Stimulated activated naive B cell treated with anti-CD40 and anti-IgM and Interleukin-4, amounts not matched to agents 10 μg/mL and 1 μg/mL and 100 μg/mL, for 72 hours (primary cell): Measurements from ENCODE around the gene RITA1.

Experiments
- ATAC-seq, 2 donors: fragments of 150-1000 bp; cut with Tn5 transposase; replicated peaks; 2 replicates each; pipeline ENCODE4 v1.10.0; 2021; ENCODE audit warnings: moderate library complexity in 1 of 2
- DNase-seq: peaks from one replicate; pipeline ENCODE4 v3.0.0; 2021
- H3K27ac Mint-ChIP-seq: one replicate; pipeline ENCODE4 v1.8.0; 2022; ENCODE audit warnings: mild to moderate bottlenecking, mixed read lengths
- H3K27me3 Mint-ChIP-seq, 2 donors: one replicate each; pipeline ENCODE4 v1.8.0; 2022; ENCODE audit warnings: mixed read lengths in 2 of 2
- H3K36me3 Mint-ChIP-seq, 2 donors: one replicate each; pipeline ENCODE4 v1.8.0; 2022; ENCODE audit warnings: mixed read lengths in 2 of 2, mild to moderate bottlenecking in 1 of 2
- H3K4me1 Mint-ChIP-seq, 2 donors: one replicate each; pipeline ENCODE4 v1.8.0; 2022; ENCODE audit warnings: mixed read lengths in 2 of 2, mild to moderate bottlenecking in 1 of 2
- H3K4me3 Mint-ChIP-seq, 2 donors: one replicate each; pipeline ENCODE4 v1.8.0; 2022; ENCODE audit warnings: mild to moderate bottlenecking in 2 of 2, mixed read lengths in 2 of 2, moderate library complexity in 1 of 2
- H3K9me3 Mint-ChIP-seq, 2 donors: one replicate each; pipeline ENCODE4 v1.8.0; 2022; ENCODE audit warnings: mixed read lengths in 2 of 2, mild to moderate bottlenecking in 1 of 2

The RITA1 gene

DNA sequence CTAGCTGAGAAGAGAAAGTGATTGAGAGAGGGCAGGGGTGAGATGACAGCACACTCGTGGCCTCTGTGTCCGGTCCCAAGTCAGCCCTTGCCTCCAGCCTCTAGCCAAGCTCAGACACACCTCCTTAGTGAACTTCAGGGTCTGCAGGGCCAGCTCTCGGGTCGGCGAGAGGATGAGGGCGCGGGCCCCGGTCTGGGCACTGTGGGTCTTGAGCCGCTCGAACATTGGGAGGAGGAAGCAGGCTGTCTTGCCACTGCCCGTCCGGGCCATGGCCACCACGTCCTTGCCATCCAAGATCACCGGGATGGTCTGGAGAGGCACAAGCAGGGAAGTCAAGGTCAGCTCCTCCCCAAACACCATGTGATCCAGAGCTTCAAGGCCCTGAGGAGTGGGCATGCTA lies 6.5 kb upstream of the RITA1 start:
- Mint-ChIP-seq H3K9me3 (no peaks in the 10 kb centered on the region), H3K4me1 (peaks cover 13 to 23% of the 10 kb centered on the region in 2 donors), H3K36me3 (peaks cover 50 to 63% of the 10 kb centered on the region in 2 donors), H3K27me3 (no peaks in the 10 kb centered on the region), H3K27ac (no peak overlapping the region), H3K4me3 (no peak overlapping the region)
- ATAC-seq (no peak), DNase-seq (no peak)

DNA sequence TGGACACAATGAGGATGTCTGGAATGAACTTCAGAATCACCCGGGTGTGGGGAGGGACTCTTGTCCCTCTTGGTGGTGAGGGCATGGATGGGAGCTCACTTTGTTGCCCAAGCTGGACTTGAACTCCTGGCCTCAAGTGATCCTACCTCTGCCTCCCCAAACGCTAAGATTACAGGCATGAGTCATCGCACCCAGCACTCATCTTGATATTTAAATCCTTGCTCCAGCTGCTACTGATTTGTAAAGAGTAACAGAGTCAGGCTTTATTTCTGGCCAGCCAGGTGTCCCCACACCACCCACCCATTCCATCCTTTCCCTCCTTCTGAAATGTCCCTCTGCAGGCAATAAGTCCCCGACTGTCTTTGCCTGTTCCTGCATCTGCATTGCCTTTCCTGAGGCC lies 5.2 kb upstream of the RITA1 start:
- H3K27ac Mint-ChIP-seq, result peak overlapping the region; percentile 47
- no peak for DNase-seq
- H3K27me3 Mint-ChIP-seq, result no peaks in the 10 kb centered on the region
- H3K4me1 Mint-ChIP-seq, result peaks cover 10 to 13% of the 10 kb centered on the region in 2 donors
- no peak for ATAC-seq
- no peaks in the 10 kb centered on the region for H3K9me3 Mint-ChIP-seq
- H3K4me3 Mint-ChIP-seq, result no peak overlapping the region
- peaks cover 42 to 58% of the 10 kb centered on the region in 2 donors for H3K36me3 Mint-ChIP-seq

DNA sequence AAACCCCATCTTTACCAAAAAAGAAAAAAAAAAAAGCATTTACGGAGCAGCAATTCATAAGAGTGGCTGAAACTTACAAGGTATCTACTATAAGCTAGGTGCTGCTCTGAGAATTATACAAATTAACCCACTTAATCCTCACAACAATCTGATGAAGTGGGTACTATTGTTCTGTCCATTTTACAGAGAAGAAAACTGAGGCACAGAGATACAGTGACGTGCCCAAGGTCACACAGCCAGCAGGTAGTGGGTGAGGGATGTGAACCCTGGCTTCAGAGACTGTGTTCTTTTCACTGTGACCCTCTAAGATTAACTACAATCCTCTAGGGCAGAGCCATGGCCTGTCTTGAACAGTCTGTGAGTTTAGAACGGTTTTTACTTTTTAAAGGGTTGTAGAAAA lies 3.5 kb upstream of the RITA1 start:
- Mint-ChIP-seq H3K27me3 (no peaks in the 10 kb centered on the region), H3K36me3 (peaks cover 42 to 55% of the 10 kb centered on the region in 2 donors)

DNA sequence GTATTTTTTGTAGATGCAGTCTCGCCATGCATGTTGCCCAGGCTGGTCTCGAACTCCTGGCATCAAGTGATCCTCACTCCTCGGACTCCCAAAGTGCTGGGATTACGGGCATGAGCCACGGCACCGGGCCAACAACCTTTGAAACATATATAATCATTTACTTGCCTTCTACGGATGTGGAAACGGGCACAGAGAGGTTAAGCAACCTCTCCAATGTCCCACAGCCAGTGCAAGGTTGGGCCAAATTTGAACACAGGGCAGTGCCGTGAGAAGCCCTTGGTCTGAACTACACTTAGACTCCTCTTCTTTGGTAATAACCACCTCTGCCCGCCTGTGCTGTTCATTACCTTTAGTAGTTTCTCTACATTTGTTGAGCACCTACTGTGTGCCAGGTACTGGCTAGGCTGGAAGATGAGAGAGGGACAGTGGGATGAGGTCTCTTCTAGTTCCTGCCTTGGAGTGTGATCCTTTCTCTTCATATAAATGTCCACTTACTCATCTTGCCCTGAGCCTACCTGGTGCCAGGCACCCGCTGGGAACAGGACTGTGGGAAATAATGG lies 2.4 kb upstream of the RITA1 start:
- Mint-ChIP-seq H3K9me3 (no peaks in the 10 kb centered on the region), H3K27me3 (no peaks in the 10 kb centered on the region), H3K27ac (peak overlapping the region; percentile 85), H3K36me3 (peaks cover 35 to 49% of the 10 kb centered on the region in 2 donors), H3K4me1 (peaks cover 23 to 30% of the 10 kb centered on the region in 2 donors), H3K4me3 (peak overlapping the region in 1 of 2 donors; percentile 92)
- DNase-seq, result no peak
- no peak for ATAC-seq

More for the DNA sequence above, 3.5 kb upstream of the RITA1 start:
- Mint-ChIP-seq H3K4me3 (no peak overlapping the region), H3K9me3 (no peaks in the 10 kb centered on the region), H3K27ac (peak overlapping the region; percentile 37), H3K4me1 (peaks cover 18 to 24% of the 10 kb centered on the region in 2 donors)
- DNase-seq, result no peak
- ATAC-seq, result no peak

- Mint-ChIP-seq H3K36me3 (peaks cover 32 to 40% of the 10 kb centered on the region in 2 donors), H3K9me3 (no peaks in the 10 kb centered on the region), H3K4me1 (peaks cover 25 to 30% of the 10 kb centered on the region in 2 donors), H3K27ac (peak overlapping the region; percentile 99), H3K27me3 (no peaks in the 10 kb centered on the region), H3K4me3 (peak overlapping the region; percentile 92 to 97)
- no peak for DNase-seq
- peak; percentile 72 to 76 for ATAC-seq
Observed at GRCh38 chr12:113184098-113184899, 1.2 kb upstream of the RITA1 start.

DNA sequence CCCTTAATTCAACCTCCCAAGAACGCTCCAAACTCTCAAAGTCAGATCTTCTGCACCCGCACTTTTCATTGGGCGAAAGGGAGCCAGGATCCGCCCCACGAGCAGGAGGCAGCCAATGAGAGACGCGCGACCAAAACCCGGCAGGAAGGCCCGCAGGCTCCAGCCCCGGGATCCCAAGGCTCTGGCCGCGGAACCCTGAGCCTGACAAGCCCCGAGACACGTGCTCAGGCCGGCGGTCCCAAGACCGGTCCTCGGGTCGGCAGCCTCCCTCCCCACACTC lies 681 bp upstream of the RITA1 start:
- ATAC-seq (peak; percentile 86 to 88), DNase-seq (peak; percentile 86)
- no peaks in the 10 kb centered on the region for H3K9me3 Mint-ChIP-seq
- H3K27ac Mint-ChIP-seq, result peak overlapping the region; percentile 99
- peak overlapping the region; percentile 92 to 97 for H3K4me3 Mint-ChIP-seq
- no peaks in the 10 kb centered on the region for H3K27me3 Mint-ChIP-seq
- H3K4me1 Mint-ChIP-seq, result peaks cover 25 to 30% of the 10 kb centered on the region in 2 donors
- peaks cover 28 to 38% of the 10 kb centered on the region in 2 donors for H3K36me3 Mint-ChIP-seq

DNA sequence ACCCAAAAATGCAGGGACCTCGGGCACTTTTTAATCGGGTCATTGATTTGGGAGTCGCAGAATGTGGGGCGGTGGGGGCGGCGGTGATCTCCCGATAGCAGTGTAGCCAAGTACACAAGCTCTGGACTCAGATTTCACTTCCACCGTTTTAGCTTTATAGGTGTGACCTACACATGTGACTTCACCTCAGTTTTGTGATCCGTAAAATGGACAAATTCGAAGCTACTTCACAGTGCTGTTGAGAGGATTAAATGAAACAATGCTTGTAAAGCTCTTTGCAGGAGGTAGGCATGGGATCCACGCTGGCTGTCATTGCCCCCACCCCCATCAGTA lies 478 bp downstream of the RITA1 start:
- H3K9me3 Mint-ChIP-seq, result no peaks in the 10 kb centered on the region
- DNase-seq, result no peak
- ATAC-seq, result no peak
- H3K4me3 Mint-ChIP-seq, result peak overlapping the region; percentile 92 to 97
- no peaks in the 10 kb centered on the region for H3K27me3 Mint-ChIP-seq
- H3K4me1 Mint-ChIP-seq, result peaks cover 23 to 30% of the 10 kb centered on the region in 2 donors
- peak overlapping the region; percentile 99 for H3K27ac Mint-ChIP-seq
- H3K36me3 Mint-ChIP-seq, result peaks cover 31 to 39% of the 10 kb centered on the region in 2 donors

DNA sequence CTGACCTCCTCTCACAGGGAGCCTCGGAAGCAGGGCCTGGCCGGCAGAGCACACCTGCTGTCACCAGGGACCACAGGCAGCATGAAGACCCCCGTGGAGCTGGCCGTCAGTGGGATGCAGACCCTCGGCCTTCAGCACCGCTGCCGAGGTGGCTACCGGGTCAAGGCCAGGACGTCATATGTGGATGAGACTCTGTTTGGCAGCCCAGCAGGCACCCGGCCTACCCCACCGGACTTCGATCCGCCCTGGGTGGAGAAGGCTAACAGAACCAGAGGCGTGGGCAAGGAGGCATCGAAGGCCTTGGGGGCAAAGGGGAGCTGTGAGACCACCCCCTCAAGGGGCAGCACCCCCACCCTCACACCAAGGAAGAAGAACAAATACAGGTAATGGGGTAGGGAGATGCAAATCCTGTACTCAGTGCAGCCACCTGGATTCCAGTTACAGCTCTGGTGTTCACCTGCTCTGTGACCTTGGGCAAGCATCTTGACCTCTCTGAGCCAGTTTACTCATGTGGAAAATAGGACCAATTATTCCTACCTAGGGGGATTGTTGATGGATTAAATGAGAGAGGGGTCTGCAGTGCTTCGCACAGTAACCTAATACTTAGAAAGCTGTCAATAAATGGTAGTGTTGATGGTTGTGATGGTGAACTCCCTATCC lies 1.3 kb downstream of the RITA1 start:
- Mint-ChIP-seq H3K36me3 (peaks cover 36 to 44% of the 10 kb centered on the region in 2 donors), H3K9me3 (no peaks in the 10 kb centered on the region), H3K4me3 (peak overlapping the region; percentile 92 to 97), H3K27me3 (no peaks in the 10 kb centered on the region), H3K27ac (peak overlapping the region; percentile 99), H3K4me1 (peaks cover 21 to 26% of the 10 kb centered on the region in 2 donors)
- DNase-seq, result no peak
- no peak for ATAC-seq

DNA sequence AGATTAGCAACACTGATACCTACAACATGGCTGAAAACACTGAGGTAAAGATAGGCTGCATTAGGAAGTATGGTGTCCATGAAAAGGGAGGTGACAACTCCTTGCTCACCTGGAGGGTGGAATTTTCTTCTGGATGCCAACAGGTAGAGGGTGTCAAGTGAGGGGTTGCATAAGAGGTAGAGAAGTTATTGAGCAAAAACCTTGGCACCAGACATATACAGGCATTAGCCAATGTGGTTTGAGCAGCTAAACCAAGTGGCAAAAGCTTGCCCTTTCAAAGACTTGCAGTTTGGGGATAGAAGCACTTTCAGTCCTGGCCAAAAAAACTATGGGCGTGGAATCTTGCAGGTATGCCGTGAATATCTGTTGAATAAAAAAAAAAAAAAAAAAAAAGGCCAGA lies 3.8 kb downstream of the RITA1 start:
- no peak overlapping the region for H3K27ac Mint-ChIP-seq
- H3K9me3 Mint-ChIP-seq, result no peaks in the 10 kb centered on the region
- H3K4me1 Mint-ChIP-seq, result peaks cover 16 to 23% of the 10 kb centered on the region in 2 donors
- no peaks in the 10 kb centered on the region for H3K27me3 Mint-ChIP-seq
- H3K36me3 Mint-ChIP-seq, result peaks cover 40 to 50% of the 10 kb centered on the region in 2 donors
- no peak for ATAC-seq
- H3K4me3 Mint-ChIP-seq, result no peak overlapping the region
- no peak for DNase-seq

DNA sequence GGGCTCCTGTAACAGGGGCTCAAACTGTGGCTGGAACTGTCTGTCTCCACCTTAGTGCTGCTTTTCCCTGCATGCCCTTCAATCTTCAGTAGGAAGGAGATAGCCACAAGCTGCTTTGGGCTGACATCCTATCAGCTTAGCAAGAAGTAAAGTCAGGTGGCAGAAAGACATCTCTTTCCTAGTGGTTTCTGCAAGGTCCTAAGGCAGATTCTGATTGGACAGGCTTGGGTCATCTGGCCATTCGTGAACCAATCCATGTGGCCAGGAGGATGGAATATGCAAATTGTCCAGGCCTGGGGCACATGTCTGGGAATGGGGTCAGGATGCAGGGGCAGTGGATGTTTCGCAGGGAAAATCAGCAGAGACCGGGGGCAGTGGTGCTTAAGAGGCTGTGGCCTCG lies 5.2 kb downstream of the RITA1 start:
- ATAC-seq (no peak), DNase-seq (no peak)
- no peaks in the 10 kb centered on the region for H3K27me3 Mint-ChIP-seq
- no peak overlapping the region for H3K4me3 Mint-ChIP-seq
- H3K27ac Mint-ChIP-seq, result peak overlapping the region; percentile 34
- H3K9me3 Mint-ChIP-seq, result no peaks in the 10 kb centered on the region
- H3K36me3 Mint-ChIP-seq, result peaks cover 42 to 51% of the 10 kb centered on the region in 2 donors
- peaks cover 17 to 23% of the 10 kb centered on the region in 2 donors for H3K4me1 Mint-ChIP-seq

GRCh38 chr12:113191227-113191626 lies 5.7 kb downstream of the RITA1 start:
- no peak for ATAC-seq
- H3K36me3 Mint-ChIP-seq, result peaks cover 41 to 50% of the 10 kb centered on the region in 2 donors
- H3K27me3 Mint-ChIP-seq, result no peaks in the 10 kb centered on the region
- peaks cover 16 to 18% of the 10 kb centered on the region in 2 donors for H3K4me1 Mint-ChIP-seq
- no peaks in the 10 kb centered on the region for H3K9me3 Mint-ChIP-seq
- no peak overlapping the region for H3K27ac Mint-ChIP-seq
- no peak overlapping the region for H3K4me3 Mint-ChIP-seq
- no peak for DNase-seq

- Mint-ChIP-seq H3K36me3 (peaks cover 24 to 38% of the 10 kb centered on the region in 2 donors), H3K4me1 (peaks cover 14 to 33% of the 10 kb centered on the region in 2 donors), H3K4me3 (no peak overlapping the region), H3K27ac (no peak overlapping the region), H3K27me3 (no peaks in the 10 kb centered on the region), H3K9me3 (no peaks in the 10 kb centered on the region)
- DNase-seq (no peak), ATAC-seq (no peak)
Observed at GRCh38 chr12:113194971-113195391, 9.5 kb downstream of the RITA1 start.

- no peaks in the 10 kb centered on the region for H3K9me3 Mint-ChIP-seq
- peaks cover 21 to 32% of the 10 kb centered on the region in 2 donors for H3K36me3 Mint-ChIP-seq
- no peak overlapping the region for H3K4me3 Mint-ChIP-seq
- ATAC-seq (no peak), DNase-seq (no peak)
- peaks cover 14 to 33% of the 10 kb centered on the region in 2 donors for H3K4me1 Mint-ChIP-seq
- no peak overlapping the region for H3K27ac Mint-ChIP-seq
- no peaks in the 10 kb centered on the region for H3K27me3 Mint-ChIP-seq
Observed at GRCh38 chr12:113195598-113195997, 10.1 kb downstream of the RITA1 start.

- DNase-seq, result no peak
- H3K9me3 Mint-ChIP-seq, result no peaks in the 10 kb centered on the region
- peaks cover 17 to 34% of the 10 kb centered on the region in 2 donors for H3K4me1 Mint-ChIP-seq
- no peak overlapping the region for H3K4me3 Mint-ChIP-seq
- ATAC-seq, result peak; percentile 2 to 5
- no peaks in the 10 kb centered on the region for H3K27me3 Mint-ChIP-seq
- no peak overlapping the region for H3K27ac Mint-ChIP-seq
- peaks cover 15 to 25% of the 10 kb centered on the region in 2 donors for H3K36me3 Mint-ChIP-seq
Observed at GRCh38 chr12:113196582-113196981, 11.1 kb downstream of the RITA1 start.

DNA sequence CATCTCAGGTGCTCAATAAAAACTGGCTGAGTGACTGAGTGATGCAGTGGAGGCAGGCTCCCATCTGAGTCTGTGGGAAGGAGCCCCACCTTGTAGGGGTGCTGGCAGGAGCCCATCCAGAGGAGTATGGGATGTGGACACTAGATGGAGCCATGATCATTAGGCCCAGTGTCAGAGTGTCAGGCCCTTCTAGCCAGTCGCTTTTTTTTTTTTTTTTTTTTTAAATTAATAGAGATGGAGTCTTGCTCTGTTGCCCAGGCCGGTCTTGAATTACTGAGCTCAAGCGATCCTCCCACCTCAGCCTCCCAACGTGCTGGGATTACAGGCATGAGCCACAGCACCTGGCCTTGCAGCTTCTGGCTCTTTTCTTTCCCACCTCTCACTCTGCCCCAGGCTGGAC lies 11.5 kb downstream of the RITA1 start:
- Mint-ChIP-seq H3K9me3 (no peaks in the 10 kb centered on the region), H3K4me1 (peaks cover 19 to 38% of the 10 kb centered on the region in 2 donors), H3K27me3 (no peaks in the 10 kb centered on the region), H3K4me3 (no peak overlapping the region), H3K27ac (peak overlapping the region; percentile 79), H3K36me3 (peaks cover 11 to 21% of the 10 kb centered on the region in 2 donors)
- ATAC-seq (peak; percentile 97), DNase-seq (peak; percentile 67)
